GM19463 (cell line): ENCODE results near the gene CD28.
"Not testable (repeated sequence)": the region's sequence is repeated elsewhere in the genome, so short reads cannot be mapped to it uniquely, and the experiment has no call there.

ENCODE experiments used
- ATAC-seq: cut with Tn5 transposase; IDR thresholded peaks from one replicate; pipeline ENCODE4 v1.9.1; 2021; ENCODE audit warnings: mild to moderate bottlenecking, moderate library complexity; ENCODE audit not compliant: unreplicated experiment

CD28 gene

GRCh38 chr2:203781151-203781550, 74.7 kb downstream of the CD28 start:
- ATAC-seq = no peak

- peak; percentile 56 for ATAC-seq
Measured at GRCh38 chr2:203782262-203782976, 76.0 kb downstream of the CD28 start.

- no peak for ATAC-seq
Measured at GRCh38 chr2:203783496-203784203, 77.2 kb downstream of the CD28 start.

- not testable (repeated sequence) for ATAC-seq
Measured at GRCh38 chr2:203784710-203785270, 78.4 kb downstream of the CD28 start.

DNA sequence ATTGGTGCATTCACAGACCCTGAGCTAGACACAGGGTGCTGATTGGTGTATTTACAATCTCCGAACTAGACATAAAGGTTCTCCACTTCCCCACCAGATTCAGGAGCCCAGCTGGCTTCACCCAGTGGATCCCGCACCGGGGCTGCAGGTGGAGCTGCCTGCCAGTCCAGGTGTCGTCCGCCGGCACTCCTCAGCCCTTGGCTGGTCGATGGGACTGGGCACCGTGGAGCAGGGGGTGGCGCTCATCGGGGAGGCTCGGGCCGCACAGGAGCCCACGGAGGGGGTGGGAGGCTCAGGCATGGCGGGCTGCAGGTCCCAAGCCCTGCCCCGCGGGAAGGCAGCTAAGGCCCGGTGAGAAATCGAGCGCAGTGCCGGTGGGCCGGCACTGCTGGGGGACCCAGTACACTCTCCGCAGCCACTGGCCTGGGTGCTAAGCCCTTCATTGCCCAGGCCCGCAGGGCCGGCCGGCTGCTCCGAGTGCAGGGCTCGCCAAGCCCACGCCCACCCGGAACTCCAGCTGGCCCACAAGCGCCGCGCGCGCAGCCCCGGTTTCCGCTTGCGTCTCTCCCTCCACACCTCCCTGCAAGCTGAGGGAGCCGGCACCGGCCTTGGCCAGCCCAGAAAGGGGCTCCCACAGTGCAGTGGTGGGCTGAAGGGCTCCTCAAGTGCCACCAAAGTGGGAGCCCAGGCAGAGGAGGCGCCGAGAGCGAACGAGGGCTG, 79.1 kb downstream of the CD28 start:
- ATAC-seq = not testable (repeated sequence)

DNA sequence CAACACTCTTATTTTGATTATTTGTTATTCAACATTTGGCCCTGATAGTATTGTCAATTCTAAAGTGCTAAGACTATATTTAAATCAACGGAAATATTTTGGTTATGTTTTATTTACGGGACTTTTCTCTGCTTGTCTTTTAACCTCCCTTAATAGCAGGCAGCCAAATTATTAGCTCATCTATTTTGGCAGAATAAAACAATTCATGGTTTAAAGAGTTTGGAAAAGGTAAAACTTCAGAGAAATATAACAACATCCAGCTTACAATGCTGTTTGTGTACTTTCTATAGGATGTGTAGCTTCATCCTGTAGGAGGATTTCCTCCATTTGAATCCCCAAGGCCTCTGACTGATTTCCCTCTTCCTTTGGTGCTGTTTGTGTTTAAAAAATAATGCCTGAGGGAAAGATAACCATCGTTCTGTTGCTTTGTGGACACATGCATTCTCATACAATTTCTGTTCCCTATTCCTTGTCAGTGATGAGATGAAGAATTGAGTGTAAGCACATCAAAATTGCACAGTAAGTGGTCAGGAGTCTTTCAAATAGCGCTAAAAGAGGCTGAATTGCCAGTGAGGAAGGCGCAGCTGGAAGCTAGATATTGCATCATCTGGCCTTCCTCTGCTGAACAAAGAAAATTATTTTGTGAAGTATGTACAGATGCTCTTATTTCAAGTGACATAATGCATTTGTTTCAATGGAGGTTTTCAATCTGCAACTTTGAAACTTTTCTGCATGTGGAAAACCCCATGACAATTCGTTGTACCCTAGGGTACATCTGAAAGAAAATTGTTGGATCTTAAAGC, 80.3 kb downstream of the CD28 start:
- no peak for ATAC-seq

DNA sequence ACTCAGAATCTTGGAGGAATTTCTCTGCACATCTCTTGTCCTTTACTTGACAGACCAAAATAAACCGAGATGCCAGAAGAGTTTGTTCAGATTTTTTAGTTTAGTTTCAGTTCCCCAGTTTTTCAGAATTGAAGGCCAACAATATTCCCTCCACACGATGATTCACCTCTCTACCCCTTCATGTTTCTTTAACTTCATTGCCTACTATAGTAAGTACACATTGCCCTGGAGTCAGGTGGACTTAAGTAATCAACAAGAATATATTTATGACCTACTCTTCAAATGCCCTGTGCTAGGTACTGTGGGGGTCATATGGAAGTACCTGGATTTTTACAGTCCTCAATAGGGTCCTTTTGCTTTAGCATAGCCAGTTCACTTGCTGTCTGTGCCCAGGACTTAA, 81.5 kb downstream of the CD28 start:
- no peak for ATAC-seq
